GM18858 (cell line): Measurements from ENCODE around the gene NEDD9.

Source experiments
- ATAC-seq: cut with Tn5 transposase; IDR thresholded peaks from one replicate; pipeline ENCODE4 v1.9.1; 2021; ENCODE audit not compliant: unreplicated experiment

Gene NEDD9

GRCh38 chr6:11202513-11203305 is 29.8 kb downstream of the NEDD9 start:
- no peak for ATAC-seq

GRCh38 chr6:11201772-11202512 is 30.5 kb downstream of the NEDD9 start:
- no peak for ATAC-seq

DNA sequence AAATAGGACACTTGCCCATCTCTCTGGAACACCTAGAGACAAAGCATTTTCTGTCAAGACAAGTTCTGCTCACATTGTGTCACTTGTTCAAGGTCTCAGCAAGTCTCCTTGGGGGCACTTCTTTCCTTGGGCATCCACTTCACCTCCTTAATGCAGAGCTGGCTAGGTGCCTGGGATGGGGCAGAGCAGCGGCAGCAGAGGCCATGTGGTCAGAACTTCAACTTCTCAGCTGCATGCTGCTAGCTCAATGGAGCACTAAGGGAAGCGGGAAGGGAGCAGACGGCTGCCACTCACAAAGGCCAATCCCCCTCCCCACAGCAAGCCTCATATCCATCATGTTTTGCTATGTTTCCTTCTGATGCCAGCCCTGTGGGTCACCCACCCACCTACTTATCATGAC is 31.5 kb downstream of the NEDD9 start:
- no peak for ATAC-seq

- no peak for ATAC-seq
Measured at GRCh38 chr6:11200356-11200755, 32.1 kb downstream of the NEDD9 start.

- ATAC-seq = peak; percentile 41
Measured at GRCh38 chr6:11198663-11199603, 33.5 kb downstream of the NEDD9 start.

- ATAC-seq = no peak
Measured at GRCh38 chr6:11197850-11198249, 34.6 kb downstream of the NEDD9 start.

GRCh38 chr6:11197175-11197536 is 35.3 kb downstream of the NEDD9 start:
- no peak for ATAC-seq

DNA sequence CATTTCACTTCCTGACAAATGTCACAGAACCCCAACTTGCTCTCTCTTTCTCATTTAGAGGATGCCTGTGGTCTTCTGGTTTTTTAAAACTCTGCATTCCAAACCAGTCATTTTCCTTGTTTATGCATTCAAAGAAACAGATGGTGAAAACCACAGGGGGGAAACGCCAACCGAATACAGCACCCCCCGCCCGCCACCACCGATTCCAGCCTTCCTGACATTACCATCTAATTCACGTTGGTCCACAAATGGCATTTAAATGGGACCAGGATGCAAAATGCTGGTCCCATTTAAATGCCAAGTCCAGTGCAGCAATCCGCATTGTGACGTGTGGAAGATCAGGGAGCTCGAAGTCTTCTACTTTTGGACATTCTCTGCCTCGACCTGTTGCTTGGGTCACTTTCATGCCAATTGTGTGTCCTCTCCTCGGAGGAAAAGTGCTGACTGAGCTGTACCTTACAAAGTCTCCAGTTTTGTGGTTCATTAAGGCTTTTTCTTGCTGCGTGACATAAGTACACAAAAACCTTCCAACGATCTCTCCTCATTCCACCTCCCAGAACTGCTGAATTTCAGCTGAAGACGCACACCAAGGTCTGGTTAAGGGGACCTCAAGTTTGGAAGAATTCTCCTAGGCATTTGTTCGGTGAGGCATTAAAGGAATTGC is 35.8 kb downstream of the NEDD9 start:
- ATAC-seq = no peak

GRCh38 chr6:11194356-11195218 is 37.9 kb downstream of the NEDD9 start:
- no peak for ATAC-seq

DNA sequence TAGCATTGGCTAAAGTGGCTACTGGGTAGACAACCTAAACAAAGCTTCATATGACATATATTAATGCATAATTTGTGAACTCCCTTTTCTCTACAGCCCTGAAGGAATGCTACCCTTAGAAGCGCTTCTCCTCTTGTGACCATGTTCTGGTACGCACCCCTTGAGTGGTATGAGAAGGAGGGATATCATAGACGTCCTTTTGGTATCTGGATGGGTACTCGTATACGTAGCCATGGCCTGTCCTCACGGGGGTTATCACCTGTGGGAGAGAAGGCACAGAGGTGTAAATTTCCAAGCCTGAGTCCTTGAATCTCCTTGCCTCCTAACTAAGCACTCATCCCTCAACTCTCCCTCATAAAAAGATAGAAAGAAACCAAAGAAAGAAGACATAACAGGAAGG is 39.0 kb downstream of the NEDD9 start:
- no peak for ATAC-seq

DNA sequence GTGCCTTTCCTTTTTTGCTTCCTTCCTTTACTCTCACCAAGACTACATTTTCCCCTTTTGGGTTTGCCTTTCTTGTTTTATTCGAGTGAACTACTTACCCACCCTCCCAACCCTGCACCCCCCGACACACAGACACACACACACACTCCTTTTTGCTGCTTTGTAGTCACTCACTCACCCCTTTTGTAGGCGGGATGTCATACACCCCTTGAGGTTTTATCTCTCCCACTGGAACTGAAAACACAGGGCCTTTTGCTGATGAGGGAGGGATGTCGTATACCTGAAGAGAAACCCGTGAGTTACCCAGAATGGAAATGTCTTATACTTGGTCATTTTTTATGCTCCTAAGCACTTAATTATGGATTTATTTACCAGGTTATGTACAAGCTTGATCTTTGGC is 40.3 kb downstream of the NEDD9 start:
- ATAC-seq = no peak

DNA sequence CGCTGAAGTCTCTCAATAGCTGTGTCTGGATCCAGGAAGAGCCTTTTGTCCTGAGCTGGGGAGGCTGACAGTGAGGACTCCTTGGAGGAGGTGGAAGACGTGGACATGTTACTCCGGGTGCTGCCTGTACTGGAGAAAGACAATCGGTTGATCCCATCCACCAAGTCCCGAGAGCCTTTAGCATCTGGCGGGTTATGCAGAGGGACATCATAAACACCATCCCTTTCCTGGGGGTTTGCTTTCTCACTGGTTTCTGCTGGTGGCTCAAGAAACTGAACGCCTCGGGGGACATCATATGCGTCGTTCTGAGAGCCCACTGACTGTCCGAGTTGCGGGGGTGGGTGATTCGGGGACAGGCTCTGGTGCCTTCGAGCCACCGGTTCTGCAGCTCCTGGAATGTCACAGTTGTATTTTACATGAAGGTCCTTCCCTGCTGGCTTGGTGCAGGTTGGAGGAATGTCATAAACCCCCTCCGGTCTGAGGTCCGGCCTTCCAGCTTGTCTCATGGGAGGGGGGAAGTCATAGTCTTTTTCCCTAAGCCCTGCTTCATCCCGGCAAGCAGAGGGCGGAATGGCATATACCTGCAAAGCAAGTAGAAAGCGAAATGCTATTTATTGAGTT is 41.7 kb downstream of the NEDD9 start:
- no peak for ATAC-seq

- no peak for ATAC-seq
Measured at GRCh38 chr6:11189865-11190624, 42.4 kb downstream of the NEDD9 start.

- no peak for ATAC-seq
Measured at GRCh38 chr6:11188161-11188915, 44.1 kb downstream of the NEDD9 start.

DNA sequence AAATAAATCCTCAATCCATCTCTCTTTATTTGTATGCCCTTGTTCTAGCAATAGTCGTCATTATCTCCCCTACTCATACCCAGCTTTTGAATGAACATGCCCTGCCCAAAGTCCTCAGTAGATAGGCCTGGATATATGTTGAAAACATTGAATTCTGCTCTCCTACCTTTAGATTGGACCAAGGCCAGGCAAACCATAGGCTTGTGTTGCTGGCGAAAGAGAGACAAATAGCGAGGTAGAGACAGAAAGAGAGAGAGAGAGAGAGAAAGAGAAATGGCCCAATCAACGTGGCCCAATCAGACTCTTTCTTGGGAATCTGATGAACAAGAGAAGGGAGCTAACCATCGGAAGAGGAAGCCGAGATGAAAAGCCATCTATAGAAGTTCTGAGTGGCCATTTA is 45.2 kb downstream of the NEDD9 start:
- no peak for ATAC-seq

- ATAC-seq = no peak
Measured at GRCh38 chr6:11185204-11185842, 47.1 kb downstream of the NEDD9 start.

DNA sequence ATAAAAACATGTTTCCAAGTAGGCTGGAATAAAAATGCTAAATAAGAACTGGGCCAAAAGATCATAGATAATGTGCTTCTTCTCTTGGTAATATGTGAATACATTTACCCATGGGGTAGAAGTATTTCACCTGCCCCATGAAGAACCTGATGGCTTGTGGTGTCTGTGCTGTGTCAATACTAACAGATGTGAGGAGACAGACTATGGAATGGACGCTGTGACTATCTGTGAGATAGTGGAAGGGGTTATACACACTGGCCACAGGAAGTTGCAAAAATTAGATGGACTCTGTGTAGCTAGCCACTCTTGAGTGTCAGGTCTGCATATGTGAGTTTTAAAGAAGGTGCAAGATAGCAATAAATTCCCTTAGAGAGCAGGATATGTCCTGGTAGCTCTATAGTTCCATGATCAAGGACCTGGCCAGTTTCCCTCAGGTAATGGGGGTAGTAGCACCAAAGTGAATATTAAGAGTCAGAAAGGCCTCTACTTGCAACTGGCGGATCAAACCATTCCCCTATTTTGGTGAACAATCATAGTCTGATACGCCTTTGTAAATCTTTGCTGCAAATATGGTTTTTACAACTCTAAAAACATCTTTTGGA is 48.6 kb downstream of the NEDD9 start:
- ATAC-seq = no peak
